ENCODE results near the gene KIF23. TPM values are rescaled to one million over a fixed set of nuclear protein-coding genes. Genes with fewer than 3 reads are reported as not detected.

Gene KIF23
- polyA plus RNA-seq, 2 of the 4 experiments (the other 2 are of a cell fraction), result 81.8 to 117 TPM

- TF ChIP-seq SREBF2 (IDR thresholded peaks at IDR 0.05) (no peak), HOXB13 (CRISPR knock-in tag; IDR thresholded peaks at IDR 0.05; ENCODE audit: low read depth) (no peak), MAFK (IDR thresholded peaks at IDR 0.05; ENCODE audit: partially characterized antibody) (no peak)
- TF ChIP-seq, protein P1, sequence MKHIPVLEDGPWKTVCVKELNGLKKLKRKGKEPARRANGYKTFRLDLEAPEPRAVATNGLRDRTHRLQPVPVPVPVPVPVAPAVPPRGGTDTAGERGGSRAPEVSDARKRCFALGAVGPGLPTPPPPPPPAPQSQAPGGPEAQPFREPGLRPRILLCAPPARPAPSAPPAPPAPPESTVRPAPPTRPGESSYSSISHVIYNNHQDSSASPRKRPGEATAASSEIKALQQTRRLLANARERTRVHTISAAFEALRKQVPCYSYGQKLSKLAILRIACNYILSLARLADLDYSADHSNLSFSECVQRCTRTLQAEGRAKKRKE (CRISPR knock-in tag; IDR thresholded peaks at IDR 0.05; ENCODE audit: low read depth), result no peak
- TF ChIP-seq, protein P2, sequence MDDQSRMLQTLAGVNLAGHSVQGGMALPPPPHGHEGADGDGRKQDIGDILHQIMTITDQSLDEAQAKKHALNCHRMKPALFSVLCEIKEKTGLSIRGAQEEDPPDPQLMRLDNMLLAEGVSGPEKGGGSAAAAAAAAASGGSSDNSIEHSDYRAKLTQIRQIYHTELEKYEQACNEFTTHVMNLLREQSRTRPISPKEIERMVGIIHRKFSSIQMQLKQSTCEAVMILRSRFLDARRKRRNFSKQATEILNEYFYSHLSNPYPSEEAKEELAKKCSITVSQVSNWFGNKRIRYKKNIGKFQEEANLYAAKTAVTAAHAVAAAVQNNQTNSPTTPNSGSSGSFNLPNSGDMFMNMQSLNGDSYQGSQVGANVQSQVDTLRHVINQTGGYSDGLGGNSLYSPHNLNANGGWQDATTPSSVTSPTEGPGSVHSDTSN (IDR thresholded peaks at IDR 0.05), result no peak
- ATAC-seq (no peak), DNase-seq (ENCODE audit: low read depth in 1 of 2, low spot score in 1 of 2) (no peak), FAIRE-seq (peak; percentile 84)
- Histone ChIP-seq H3K9me3 (peaks cover 8% of the 10 kb centered on the region), H3K27ac (no peak overlapping the region), H3K4me1 (no peaks in the 10 kb centered on the region), H3K4me2 (no peak overlapping the region), H3K4me3 (no peak overlapping the region)
- WGBS (ENCODE audit: missing lambda C conversion rate), result 92% methylated on average over 2 of the region's 2 CpGs
- ChIA-PET CTCF (interaction anchor here (0.7 to 10.2 kb wide), 12 partner anchors 11 to 1009 kb away, joined by 3 to 152 read pairs (median 4); partner anchors contain the start of gene TLE3), POLR2A (no interaction called here)
These were observed 65.8 kb downstream of the KIF23 start for GRCh38 chr15:69479971-69480370.

DNA sequence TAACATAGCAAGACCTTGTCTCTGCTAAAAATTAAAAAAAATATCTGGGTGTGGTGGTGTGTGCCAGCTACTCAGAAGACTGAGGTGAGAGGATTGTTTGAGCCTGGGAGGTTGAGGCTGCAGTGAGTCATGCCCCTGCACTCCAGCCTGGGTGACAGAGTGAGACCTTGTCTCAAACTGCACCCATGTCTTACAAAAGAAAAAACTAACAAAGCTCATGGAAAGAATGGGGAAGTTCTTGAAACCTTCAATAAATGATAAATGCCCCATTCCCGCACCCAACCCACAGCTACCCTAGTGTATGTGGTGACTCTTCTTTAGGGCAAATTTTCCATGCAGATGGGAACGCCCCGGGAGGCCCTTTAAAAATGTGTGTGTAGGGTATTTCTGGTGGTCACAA lies 66.8 kb downstream of the KIF23 start:
- 87% methylated on average over 3 of the region's 3 CpGs for WGBS (ENCODE audit: missing lambda C conversion rate)
- DNase-seq (ENCODE audit: low read depth in 1 of 2, low spot score in 1 of 2) (no peak), ATAC-seq (no peak)

GRCh38 chr15:69482686-69483256 lies 68.6 kb downstream of the KIF23 start:
- H3K4me2 ChIP-seq, result no peak overlapping the region
- no peak overlapping the region for H3K4me3 ChIP-seq
- H3K27ac ChIP-seq, result no peak overlapping the region
- CTCF ChIA-PET, result interaction anchor here (1.3 to 10.2 kb wide), 5 partner anchors 6 to 1006 kb away, joined by 4 to 152 read pairs (median 10); no protein-coding TSS in a partner anchor
- ATAC-seq, result no peak
- no peak for DNase-seq (ENCODE audit: low read depth in 1 of 2, low spot score in 1 of 2)
- TF ChIP-seq RCOR1 (IDR thresholded peaks at IDR 0.05; ENCODE audit: low read depth, low read length) (no peak), NR3C1 (IDR thresholded peaks at IDR 0.05) (no peak), ZFP36 (IDR thresholded peaks at IDR 0.05; ENCODE audit: borderline replicate concordance, partially characterized antibody) (no peak), JUN (IDR thresholded peaks at IDR 0.05) (no peak), HOXB5 (CRISPR knock-in tag; IDR thresholded peaks at IDR 0.05) (no peak), ZSCAN20 (CRISPR knock-in tag; IDR thresholded peaks at IDR 0.05) (no peak), CEBPB (IDR thresholded peaks at IDR 0.05) (no peak), ESRRA (IDR thresholded peaks at IDR 0.05; ENCODE audit: borderline replicate concordance, low read length) (no peak), EHMT2 (IDR thresholded peaks at IDR 0.05; ENCODE audit: low read depth) (no peak), SREBF2 (IDR thresholded peaks at IDR 0.05) (no peak), FOSB (CRISPR knock-in tag; IDR thresholded peaks at IDR 0.05) (no peak), FOXS1 (CRISPR knock-in tag; IDR thresholded peaks at IDR 0.05) (no peak), USF2 (IDR thresholded peaks at IDR 0.05) (no peak), EP300 (IDR thresholded peaks at IDR 0.05) (no peak), PHF8 (IDR thresholded peaks at IDR 0.05; ENCODE audit: borderline replicate concordance, low read depth) (no peak), ZC3H11A (IDR thresholded peaks at IDR 0.05) (no peak), HOXB13 (CRISPR knock-in tag; IDR thresholded peaks at IDR 0.05; ENCODE audit: low read depth) (no peak)
- TF ChIP-seq, protein P1 (CRISPR knock-in tag; IDR thresholded peaks at IDR 0.05; ENCODE audit: low read depth), result no peak
- TF ChIP-seq, protein P3, sequence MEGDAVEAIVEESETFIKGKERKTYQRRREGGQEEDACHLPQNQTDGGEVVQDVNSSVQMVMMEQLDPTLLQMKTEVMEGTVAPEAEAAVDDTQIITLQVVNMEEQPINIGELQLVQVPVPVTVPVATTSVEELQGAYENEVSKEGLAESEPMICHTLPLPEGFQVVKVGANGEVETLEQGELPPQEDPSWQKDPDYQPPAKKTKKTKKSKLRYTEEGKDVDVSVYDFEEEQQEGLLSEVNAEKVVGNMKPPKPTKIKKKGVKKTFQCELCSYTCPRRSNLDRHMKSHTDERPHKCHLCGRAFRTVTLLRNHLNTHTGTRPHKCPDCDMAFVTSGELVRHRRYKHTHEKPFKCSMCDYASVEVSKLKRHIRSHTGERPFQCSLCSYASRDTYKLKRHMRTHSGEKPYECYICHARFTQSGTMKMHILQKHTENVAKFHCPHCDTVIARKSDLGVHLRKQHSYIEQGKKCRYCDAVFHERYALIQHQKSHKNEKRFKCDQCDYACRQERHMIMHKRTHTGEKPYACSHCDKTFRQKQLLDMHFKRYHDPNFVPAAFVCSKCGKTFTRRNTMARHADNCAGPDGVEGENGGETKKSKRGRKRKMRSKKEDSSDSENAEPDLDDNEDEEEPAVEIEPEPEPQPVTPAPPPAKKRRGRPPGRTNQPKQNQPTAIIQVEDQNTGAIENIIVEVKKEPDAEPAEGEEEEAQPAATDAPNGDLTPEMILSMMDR (IDR thresholded peaks at IDR 0.05), result no peak
- TF ChIP-seq, protein P4, sequence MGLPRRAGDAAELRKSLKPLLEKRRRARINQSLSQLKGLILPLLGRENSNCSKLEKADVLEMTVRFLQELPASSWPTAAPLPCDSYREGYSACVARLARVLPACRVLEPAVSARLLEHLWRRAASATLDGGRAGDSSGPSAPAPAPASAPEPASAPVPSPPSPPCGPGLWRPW (IDR thresholded peaks at IDR 0.05), result no peak
- H3K9me3 ChIP-seq, result peaks cover 17% of the 10 kb centered on the region
- no peak for FAIRE-seq
- WGBS (ENCODE audit: missing lambda C conversion rate), result 83% methylated on average over 4 of the region's 4 CpGs
- POLR2A ChIA-PET, result interaction anchor here (0.7 kb wide), 1 partner anchor 20 kb away, joined by 4 read pairs; no protein-coding TSS in a partner anchor
- H3K4me1 ChIP-seq, result no peaks in the 10 kb centered on the region

More for the DNA sequence above, 66.8 kb downstream of the KIF23 start:
- no peak overlapping the region for H3K4me3 ChIP-seq
- H3K27ac ChIP-seq, result no peak overlapping the region
- CTCF ChIA-PET, result interaction anchor here (0.6 to 10.2 kb wide), 5 partner anchors 10 to 1008 kb away, joined by 3 to 152 read pairs (median 3); no protein-coding TSS in a partner anchor
- POLR2A ChIA-PET, result no interaction called here
- H3K4me2 ChIP-seq, result no peak overlapping the region
- H3K4me1 ChIP-seq, result no peaks in the 10 kb centered on the region
- TF ChIP-seq RAD21 (conservative IDR thresholded peaks at IDR 0.05 in 1 of 2, IDR thresholded peaks at IDR 0.05 in 1 of 2) (no peak), CHD4 (IDR thresholded peaks at IDR 0.05; ENCODE audit: borderline replicate concordance) (no peak)
- H3K9me3 ChIP-seq, result peaks cover 17% of the 10 kb centered on the region
- FAIRE-seq, result no peak

Data from A549 (cell line).